Measurements from ENCODE around the gene HACE1. TPM values are rescaled to one million over a fixed set of nuclear protein-coding genes. Genes with fewer than 3 reads are reported as not detected.

Gene HACE1
- total RNA-seq, 1 donor from 2014 or later, result 27.7 TPM

DNA sequence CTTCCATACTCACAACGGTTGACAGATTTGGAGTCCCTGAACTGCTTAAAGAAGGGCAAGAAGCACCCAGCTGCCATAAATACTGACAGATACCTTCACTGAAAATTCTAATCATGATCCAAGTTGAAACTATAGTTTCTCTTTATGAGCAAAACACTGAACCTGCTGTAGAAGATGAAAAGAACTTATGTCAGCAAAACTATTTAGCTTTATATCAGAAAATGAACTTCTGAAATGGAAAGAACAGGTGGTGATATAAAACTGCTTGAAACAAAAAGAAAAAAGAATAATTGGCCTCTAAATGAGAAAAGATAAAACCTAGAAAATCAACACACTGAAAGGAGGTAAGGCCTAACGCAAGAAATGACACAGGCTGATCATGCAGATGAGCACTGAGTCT lies 72.4 kb downstream of the HACE1 start:
- intact Hi-C loops (cut with DNase I), result no loop called here
- Histone ChIP-seq H3K36me3 (peaks cover 0 to 19% of the 10 kb centered on the region in 2 donors), H3K9me3 (no peaks in the 10 kb centered on the region), H3K4me1 (peaks cover 8% of the 10 kb centered on the region), H3K27ac (no peak overlapping the region), H3K4me3 (no peak overlapping the region), H3K27me3 (no peaks in the 10 kb centered on the region)
- DNase-seq (ENCODE audit: extremely low spot score in 2 of 2), result no peak
- TF ChIP-seq, protein P1, sequence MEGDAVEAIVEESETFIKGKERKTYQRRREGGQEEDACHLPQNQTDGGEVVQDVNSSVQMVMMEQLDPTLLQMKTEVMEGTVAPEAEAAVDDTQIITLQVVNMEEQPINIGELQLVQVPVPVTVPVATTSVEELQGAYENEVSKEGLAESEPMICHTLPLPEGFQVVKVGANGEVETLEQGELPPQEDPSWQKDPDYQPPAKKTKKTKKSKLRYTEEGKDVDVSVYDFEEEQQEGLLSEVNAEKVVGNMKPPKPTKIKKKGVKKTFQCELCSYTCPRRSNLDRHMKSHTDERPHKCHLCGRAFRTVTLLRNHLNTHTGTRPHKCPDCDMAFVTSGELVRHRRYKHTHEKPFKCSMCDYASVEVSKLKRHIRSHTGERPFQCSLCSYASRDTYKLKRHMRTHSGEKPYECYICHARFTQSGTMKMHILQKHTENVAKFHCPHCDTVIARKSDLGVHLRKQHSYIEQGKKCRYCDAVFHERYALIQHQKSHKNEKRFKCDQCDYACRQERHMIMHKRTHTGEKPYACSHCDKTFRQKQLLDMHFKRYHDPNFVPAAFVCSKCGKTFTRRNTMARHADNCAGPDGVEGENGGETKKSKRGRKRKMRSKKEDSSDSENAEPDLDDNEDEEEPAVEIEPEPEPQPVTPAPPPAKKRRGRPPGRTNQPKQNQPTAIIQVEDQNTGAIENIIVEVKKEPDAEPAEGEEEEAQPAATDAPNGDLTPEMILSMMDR (IDR thresholded peaks at IDR 0.05), result no peak
- TF ChIP-seq POLR2A (IDR thresholded peaks at IDR 0.05) (no peak), POLR2AphosphoS5 (IDR thresholded peaks at IDR 0.05; ENCODE audit: insufficient read depth in 1 of 2, low read depth in 1 of 2) (no peak)

DNA sequence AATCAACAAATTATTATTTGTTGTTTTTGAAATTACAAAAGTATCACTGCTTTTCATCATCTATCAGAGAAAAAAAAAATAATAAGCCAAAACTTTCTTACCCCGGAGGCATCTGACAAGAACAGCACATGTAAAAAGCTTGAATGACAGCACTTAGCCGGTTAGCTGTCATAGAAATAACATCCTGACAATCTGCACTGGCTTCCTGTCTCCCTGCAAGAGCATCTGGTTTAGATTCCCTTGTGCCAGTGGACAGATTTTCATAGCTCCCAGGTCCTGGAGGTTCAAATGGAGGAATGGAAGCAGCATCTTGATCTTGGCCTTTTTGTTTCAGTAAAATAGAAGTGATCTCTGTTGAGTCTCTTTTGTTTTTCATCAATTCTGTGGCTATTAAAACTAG lies 74.8 kb downstream of the HACE1 start:
- no peaks in the 10 kb centered on the region for H3K9me3 ChIP-seq
- H3K27ac ChIP-seq, result no peak overlapping the region
- TF ChIP-seq, protein P1 (IDR thresholded peaks at IDR 0.05), result no peak
- no peaks in the 10 kb centered on the region for H3K27me3 ChIP-seq
- DNase-seq (ENCODE audit: extremely low spot score in 2 of 2), result no peak
- H3K4me1 ChIP-seq, result peaks cover 8% of the 10 kb centered on the region
- intact Hi-C loops (cut with DNase I), result no loop called here
- peaks cover 0 to 19% of the 10 kb centered on the region in 2 donors for H3K36me3 ChIP-seq
- H3K4me3 ChIP-seq, result no peak overlapping the region

DNA sequence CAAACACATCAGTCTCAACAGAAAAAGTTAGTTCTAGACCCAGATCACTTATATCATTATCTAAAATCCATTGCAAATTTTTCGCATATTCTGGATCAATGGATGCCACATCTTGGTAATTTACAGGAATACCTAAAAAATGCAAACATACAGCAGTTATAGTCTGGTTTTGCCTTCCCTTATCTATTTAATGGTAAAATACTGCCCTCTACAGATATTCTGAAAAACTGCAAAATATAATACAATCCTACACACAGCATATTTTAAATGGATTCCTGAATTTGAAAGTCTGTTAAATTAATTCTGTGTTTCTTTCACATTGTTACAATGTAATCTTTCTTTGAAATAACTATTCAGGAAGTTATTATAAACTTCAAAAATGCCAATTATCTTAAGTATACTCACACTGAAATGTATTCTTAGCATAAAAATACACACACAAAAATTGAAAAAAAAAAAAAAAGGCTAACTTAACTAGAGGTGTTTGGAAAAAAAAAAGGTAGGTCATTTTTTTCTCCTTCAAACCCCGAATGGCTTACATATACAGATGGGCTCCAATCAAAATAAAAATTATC lies 88.4 kb downstream of the HACE1 start:
- Histone ChIP-seq H3K36me3 (peaks cover 0 to 13% of the 10 kb centered on the region in 2 donors), H3K9me3 (no peaks in the 10 kb centered on the region), H3K4me1 (no peaks in the 10 kb centered on the region), H3K27ac (no peak overlapping the region), H3K4me3 (no peak overlapping the region), H3K27me3 (no peaks in the 10 kb centered on the region)
- intact Hi-C loops (cut with DNase I), result no loop called here
- no peak for DNase-seq (ENCODE audit: extremely low spot score in 2 of 2)
- TF ChIP-seq, protein P1 (IDR thresholded peaks at IDR 0.05), result peak in 1 of 3 experiments; percentile 30
- TF ChIP-seq POLR2AphosphoS5 (IDR thresholded peaks at IDR 0.05; ENCODE audit: insufficient read depth in 1 of 2, low read depth in 1 of 2) (no peak), POLR2A (IDR thresholded peaks at IDR 0.05) (no peak)

DNA sequence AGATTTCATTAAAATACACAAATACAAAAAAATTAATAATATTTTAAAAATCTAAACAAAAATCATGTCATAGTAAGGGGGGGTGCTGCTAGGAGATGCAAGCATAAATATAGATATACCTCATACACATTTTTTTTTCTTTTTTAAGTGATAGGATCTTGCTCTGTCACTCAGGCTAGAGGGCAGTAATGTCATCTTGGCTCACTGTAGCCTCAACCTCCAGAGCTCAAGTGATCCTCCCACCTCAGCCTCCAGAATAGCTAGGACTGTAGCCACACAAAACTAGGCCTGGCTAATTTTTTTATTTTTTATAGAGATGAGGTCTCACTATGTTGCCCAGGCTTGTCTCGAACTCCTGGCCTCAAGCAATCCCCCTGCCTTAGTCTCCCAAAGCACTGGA lies 90.8 kb downstream of the HACE1 start:
- Histone ChIP-seq H3K9me3 (no peaks in the 10 kb centered on the region), H3K27me3 (no peaks in the 10 kb centered on the region), H3K4me3 (no peak overlapping the region), H3K36me3 (peaks cover 4 to 13% of the 10 kb centered on the region in 2 donors), H3K4me1 (no peaks in the 10 kb centered on the region), H3K27ac (no peak overlapping the region)
- no peak for DNase-seq (ENCODE audit: extremely low spot score in 2 of 2)
- intact Hi-C loops (cut with DNase I), result no loop called here
- TF ChIP-seq, protein P1 (IDR thresholded peaks at IDR 0.05), result no peak
- no peak for TF ChIP-seq POLR2AphosphoS5 (IDR thresholded peaks at IDR 0.05; ENCODE audit: insufficient read depth in 1 of 2, low read depth in 1 of 2)
- TF ChIP-seq POLR2A (IDR thresholded peaks at IDR 0.05), result no peak

DNA sequence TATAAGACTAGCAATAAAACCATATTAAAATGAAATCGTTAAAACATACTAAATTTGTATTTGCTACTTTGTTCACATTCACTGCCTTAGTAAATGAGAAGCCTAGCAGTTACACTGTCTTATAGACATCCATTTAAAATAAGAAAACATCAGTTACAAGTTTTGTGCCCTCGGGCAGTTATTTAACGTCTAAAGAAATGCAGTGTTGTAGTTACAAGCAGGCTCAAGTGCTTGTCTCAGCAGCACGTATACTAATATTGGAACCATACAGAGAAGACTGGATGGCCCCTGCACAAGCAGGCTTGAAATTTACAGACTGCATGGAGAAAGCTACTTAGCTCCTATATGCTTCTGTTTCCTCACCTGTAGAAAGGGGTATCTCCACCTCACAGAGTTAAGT lies 93.1 kb downstream of the HACE1 start:
- DNase-seq (ENCODE audit: extremely low spot score in 2 of 2), result no peak
- no peaks in the 10 kb centered on the region for H3K27me3 ChIP-seq
- H3K27ac ChIP-seq, result no peak overlapping the region
- no peaks in the 10 kb centered on the region for H3K9me3 ChIP-seq
- H3K4me1 ChIP-seq, result no peaks in the 10 kb centered on the region
- H3K36me3 ChIP-seq, result peaks cover 4 to 21% of the 10 kb centered on the region in 2 donors
- H3K4me3 ChIP-seq, result no peak overlapping the region
- intact Hi-C loops (cut with DNase I), result no loop called here
- TF ChIP-seq, protein P1 (IDR thresholded peaks at IDR 0.05), result no peak
- no peak for TF ChIP-seq POLR2A (IDR thresholded peaks at IDR 0.05)
- no peak for TF ChIP-seq POLR2AphosphoS5 (IDR thresholded peaks at IDR 0.05; ENCODE audit: insufficient read depth in 1 of 2, low read depth in 1 of 2)
